ENCODE measurements around the gene SEC61A1.

The SEC61A1 gene

GRCh38 chr3:128053614-128054013 is 1.4 kb downstream of the SEC61A1 start:
- in situ Hi-C loops (cut with HindIII; ENCODE audit: low sequenced_read_pairs): no loop called here
- TF ChIP-seq CTCF (IDR thresholded peaks at IDR 0.05; ENCODE audit: low read depth, low read length): no peak
- H3K4me3 ChIP-seq (ENCODE audit: low read depth, low read length): peak overlapping the region; percentile 95
- DNase-seq (ENCODE audit: low read depth, low spot score): no peak

DNA sequence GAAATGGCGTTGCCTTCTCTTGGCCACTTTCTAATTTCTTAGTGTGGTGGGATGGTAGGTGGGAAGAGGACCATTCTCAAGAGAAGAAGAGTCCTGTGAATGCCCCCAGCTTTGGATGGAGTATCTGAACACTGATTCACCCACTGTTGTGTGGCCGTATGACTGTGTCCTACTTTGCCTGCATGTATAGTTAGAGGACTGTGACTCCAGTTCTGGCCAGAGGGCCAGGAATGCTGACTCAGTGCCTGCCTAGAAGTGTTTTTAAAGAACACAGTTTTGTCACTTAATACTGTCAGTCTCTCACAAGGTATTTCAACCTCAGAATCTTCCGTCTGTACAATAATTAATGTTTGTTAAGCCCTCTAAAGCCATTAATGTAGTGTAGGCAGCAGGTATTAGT is 2.1 kb downstream of the SEC61A1 start:
- in situ Hi-C loops (cut with HindIII; ENCODE audit: low sequenced_read_pairs): no loop called here
- H3K4me3 ChIP-seq (ENCODE audit: low read depth, low read length): peak overlapping the region; percentile 95
- DNase-seq (ENCODE audit: low read depth, low spot score): peak; percentile 41
- TF ChIP-seq CTCF (IDR thresholded peaks at IDR 0.05; ENCODE audit: low read depth, low read length): no peak

- H3K4me3 ChIP-seq (ENCODE audit: low read depth, low read length): no peak overlapping the region
- DNase-seq (ENCODE audit: low read depth, low spot score): no peak
- no peak for TF ChIP-seq CTCF (IDR thresholded peaks at IDR 0.05; ENCODE audit: low read depth, low read length)
- in situ Hi-C loops (cut with HindIII; ENCODE audit: low sequenced_read_pairs): no loop called here
Measured at GRCh38 chr3:128056258-128056657, 4.0 kb downstream of the SEC61A1 start.

GRCh38 chr3:128060473-128061381 is 8.5 kb downstream of the SEC61A1 start:
- peak; percentile 91 for DNase-seq (ENCODE audit: low read depth, low spot score)
- TF ChIP-seq CTCF (IDR thresholded peaks at IDR 0.05; ENCODE audit: low read depth, low read length): peak; percentile 17
- in situ Hi-C loops (cut with HindIII; ENCODE audit: low sequenced_read_pairs): no loop called here
- H3K4me3 ChIP-seq (ENCODE audit: low read depth, low read length): no peak overlapping the region

- in situ Hi-C loops (cut with HindIII; ENCODE audit: low sequenced_read_pairs): no loop called here
- no peak for DNase-seq (ENCODE audit: low read depth, low spot score)
- no peak overlapping the region for H3K4me3 ChIP-seq (ENCODE audit: low read depth, low read length)
- TF ChIP-seq CTCF (IDR thresholded peaks at IDR 0.05; ENCODE audit: low read depth, low read length): no peak
Measured at GRCh38 chr3:128062033-128062745, 10.0 kb downstream of the SEC61A1 start.

DNA sequence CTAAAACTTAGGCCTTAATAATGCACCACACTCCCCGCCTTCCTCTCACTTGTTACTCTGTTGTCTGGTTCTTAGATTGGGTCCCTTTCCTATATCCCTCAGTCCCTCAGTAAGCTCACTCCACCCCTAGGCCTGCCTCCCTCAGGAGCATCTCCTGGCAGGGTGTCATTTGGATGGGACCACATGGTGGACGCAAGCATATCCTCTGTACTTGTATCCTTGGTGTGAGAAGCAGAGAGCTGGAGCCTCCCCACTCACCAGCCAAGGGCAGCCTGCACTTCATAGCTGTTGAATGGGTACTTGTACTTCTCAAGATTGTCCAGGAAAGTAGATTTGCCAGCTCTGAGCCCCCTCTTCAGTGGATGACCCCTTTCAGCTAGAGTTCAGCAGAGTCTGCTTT is 11.6 kb downstream of the SEC61A1 start:
- no peak overlapping the region for H3K4me3 ChIP-seq (ENCODE audit: low read depth, low read length)
- in situ Hi-C loops (cut with HindIII; ENCODE audit: low sequenced_read_pairs): no loop called here
- DNase-seq (ENCODE audit: low read depth, low spot score): no peak
- no peak for TF ChIP-seq CTCF (IDR thresholded peaks at IDR 0.05; ENCODE audit: low read depth, low read length)

Measured in astrocyte of the spinal cord (primary cell).